GM18861 (cell line): Measurements from ENCODE around the gene PLLP.

Experiments
- ATAC-seq: cut with Tn5 transposase; IDR thresholded peaks from one replicate; pipeline ENCODE4 v1.9.1; 2021; ENCODE audit not compliant: unreplicated experiment

Gene PLLP

DNA sequence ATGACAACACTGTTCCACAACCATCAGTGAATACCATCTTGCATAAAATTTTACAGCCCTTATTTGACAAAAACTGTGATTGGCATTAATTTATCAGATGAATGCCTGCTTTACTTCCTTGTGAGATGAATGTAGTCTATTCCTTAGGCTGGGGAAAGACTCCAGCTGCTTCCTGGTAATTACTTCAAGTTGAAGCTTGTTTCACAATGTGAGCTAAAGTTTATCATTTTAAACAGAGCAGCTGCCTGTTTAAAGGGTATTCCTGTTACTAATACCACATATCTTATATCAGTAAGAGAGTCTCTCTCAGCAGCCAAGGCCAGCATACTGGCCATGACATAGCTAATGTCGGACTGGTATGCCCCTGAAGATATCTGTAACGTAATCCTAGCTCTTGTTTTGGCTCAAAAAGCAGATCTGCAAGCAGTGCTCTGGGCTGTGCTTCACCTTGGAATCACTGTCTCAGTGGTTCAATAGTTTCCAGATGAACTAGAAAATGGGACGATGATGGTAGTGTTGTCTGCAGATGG is 52.6 kb downstream of the PLLP start:
- ATAC-seq, result no peak

DNA sequence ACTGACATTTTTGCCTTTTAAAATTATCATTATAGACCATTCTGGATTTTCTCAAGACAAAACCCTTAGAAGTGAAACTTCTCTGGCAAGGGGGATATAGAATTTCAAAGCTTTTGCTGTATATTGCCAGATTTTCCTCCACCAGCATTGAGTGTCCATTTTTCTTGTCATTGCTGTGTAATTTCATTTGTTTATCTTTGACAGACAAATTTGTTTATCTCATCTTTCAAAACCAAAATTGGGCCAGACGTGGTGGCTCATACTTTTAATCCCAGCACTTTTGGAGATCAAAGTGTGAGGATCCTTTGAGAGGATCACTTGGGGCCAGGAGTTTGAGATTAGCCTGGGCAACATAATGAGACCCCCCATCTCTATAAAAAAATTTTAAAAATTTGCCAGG is 55.4 kb downstream of the PLLP start:
- no peak for ATAC-seq

DNA sequence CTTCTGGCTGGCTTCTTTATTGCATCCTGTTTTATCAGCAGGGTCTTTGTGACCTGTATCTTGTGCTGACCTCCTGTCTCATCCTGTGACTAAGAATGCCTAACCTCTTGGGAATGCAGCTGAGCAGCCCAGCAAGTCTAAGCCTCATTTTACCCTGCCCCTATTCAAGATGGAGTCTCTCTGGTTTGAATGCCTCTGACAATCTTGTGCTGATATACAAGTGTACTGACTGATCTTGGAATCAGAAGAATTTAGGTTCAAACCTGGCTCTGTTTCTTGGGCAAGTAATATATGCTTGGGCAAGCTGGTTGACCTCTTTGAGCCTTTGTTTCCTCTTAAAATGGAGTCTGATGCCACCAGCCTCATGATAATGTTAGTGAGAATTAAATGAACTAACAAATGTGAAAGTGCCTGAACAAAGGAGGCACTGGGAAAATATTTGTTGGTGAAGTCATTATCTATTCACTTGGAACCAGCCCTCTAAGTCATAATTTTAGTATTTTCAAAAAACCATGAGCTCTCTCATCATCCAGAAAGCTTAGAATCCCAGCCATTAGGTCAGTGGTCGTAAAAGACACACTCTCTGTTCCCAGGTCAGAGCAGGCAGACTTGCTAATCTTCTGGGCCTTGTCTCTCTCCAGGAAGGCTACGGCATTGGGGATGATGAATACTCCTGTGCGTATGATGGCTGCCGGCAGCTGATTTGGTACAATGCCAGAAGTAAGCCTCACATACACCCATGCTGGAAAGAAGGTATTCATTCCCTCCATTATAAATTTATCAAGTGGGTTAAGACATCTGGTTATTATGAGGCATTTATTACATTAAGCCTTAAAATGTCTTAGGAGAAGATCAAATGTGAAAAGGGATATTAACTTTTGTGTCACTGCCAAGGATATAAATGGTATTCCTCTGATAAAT is 57.5 kb downstream of the PLLP start:
- ATAC-seq, result no peak

DNA sequence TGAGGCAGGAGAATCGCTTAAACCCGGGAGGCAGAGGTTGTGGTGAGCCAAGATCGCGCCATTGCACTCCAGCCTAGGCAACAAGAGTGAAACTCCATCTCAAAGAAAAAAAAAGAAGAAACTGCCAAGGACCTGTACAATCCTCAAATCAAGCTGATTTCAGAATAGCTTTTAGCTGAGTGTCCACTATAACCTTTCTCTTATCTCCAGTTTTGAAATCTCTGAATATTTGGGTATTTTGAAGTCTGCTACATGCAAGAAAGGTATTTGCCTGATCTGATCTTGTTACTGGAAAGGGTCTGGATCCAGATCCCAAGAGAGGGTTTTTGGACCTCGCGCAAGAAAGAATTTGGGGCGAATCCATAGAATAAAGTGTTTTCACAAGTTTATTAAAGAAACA is 58.5 kb downstream of the PLLP start:
- ATAC-seq, result no peak

DNA sequence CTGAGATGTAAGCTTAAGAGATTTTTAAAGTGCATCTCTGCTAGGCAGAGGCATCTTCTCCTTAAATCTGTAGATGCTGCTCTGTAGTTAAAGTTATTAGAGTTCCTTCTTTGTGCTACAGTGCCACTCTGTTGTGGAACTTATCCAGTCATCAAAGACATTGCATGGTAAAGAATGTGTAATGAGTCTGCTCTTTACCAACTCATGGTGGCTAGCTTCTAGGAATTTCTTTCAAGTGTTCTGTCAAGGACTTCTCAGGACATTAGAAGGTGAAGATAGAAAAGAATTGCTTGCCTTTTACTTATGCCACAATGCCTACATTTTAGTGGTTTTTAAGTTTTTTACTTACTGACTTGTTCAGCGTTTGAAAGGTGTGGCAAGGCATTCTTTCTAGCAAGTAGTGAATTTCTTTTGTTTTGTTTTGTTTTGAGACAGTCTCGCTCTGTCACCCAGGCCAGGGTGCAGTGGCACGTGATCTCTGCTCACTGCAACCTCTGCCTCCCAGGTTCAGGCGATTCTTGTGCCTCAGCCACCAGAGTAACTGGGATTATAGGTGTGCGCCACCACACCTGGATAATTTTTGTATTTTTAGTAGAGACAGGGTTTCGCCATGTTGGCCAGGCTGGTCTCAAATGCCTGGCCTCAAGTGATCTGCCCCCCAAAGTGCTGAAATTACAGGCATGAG is 59.7 kb downstream of the PLLP start:
- no peak for ATAC-seq

DNA sequence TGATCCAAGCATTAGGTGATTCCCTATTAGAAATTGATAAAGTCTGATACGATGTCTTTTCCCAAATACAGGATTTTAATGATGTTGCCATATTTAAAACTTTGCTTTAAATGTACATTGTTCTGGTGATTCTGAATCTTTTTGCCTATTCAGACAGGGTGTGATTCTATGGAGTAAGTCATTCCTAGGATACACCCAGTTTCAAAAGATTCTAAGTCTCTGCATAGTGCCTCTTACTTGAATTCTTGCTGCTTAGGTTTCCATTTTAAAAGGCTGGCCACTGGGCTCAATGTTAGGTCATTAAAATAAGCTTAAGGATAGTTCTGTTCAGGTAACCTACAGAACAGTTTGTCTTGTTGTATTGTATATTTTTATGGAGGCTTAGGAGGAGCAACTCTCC is 61.4 kb downstream of the PLLP start:
- ATAC-seq, result no peak

DNA sequence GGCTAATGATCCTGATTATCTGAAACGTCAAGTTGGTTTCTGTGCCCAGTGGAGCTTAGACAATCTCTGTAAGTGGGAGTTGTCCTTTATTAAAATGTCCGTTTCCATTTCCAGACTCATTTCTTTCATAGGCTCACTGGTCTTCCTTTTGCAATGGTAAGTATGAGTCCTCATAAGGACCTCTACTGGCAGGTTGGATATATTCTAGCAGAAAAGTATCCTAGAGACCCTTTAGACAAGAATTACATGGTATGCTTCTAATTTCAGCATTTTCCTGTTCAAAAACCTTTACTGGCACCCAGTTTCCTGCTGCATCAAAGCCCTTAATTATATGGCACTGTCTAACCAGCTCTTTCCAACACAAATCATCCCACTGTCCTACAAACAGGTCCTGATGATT is 67.5 kb downstream of the PLLP start:
- no peak for ATAC-seq

DNA sequence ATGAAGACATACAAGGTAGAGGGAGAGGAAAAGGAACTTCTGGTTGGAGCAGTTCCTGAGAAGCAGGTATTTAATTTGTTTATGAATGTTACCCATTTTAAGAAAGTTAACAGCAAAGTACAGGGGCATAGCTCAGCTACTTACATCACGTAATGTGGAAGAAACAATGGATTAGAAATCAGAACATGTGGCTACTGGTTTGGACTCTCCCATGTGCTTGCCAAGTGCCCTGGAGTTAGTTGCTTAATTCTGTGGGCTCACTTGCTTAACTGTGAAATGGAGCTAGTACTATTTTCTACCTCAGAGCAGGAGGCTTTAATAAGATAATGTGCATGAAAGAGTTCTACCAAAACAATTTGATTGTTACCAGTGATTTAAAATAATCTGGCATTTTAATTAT is 71.0 kb downstream of the PLLP start:
- no peak for ATAC-seq

DNA sequence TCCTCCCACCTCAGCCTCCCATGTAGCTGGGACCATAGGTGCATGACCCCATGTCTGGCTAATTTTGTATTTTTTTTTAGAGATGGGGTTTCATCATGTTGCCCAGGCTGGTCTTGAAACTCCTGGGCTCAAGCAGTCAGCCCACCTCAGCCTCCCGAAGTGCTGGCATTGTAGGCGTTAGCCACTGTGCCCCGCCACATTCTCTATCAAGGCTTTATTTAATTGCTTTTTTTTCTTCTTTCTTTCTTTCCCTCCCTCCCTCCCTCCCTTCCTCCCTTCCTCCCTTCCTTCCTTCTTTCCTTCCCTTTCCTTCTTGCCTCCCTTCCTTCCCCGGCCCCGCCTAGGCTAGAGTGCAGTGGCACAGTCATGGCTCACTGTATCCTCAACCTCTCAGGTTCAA is 74.7 kb downstream of the PLLP start:
- ATAC-seq, result no peak

DNA sequence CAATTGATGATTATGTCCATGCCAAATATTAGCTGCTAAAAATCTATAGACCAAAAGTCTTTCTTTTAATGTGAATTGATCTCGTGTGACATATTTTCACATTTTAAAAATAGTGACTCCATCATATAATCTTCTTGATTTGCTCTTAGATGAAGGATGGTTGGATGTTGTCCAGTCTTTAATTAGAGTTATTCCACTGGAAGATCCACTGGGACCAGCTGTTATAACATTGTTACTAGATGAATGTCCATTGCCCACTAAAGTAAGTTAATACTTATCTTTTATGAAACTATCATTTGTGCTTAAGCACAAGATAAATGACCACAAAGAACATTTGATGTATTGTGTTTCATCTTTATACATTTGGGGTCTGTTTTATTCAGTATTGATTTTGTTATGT is 75.5 kb downstream of the PLLP start:
- ATAC-seq, result no peak
